ENCODE results near the gene EXOC3L1. TPM values are rescaled to one million over a fixed set of nuclear protein-coding genes. Genes with fewer than 3 reads are reported as not detected.

Gene EXOC3L1
- total and polyA plus RNA-seq, 2 of the 13 experiments (the other 11 are each of a cell fraction or from before 2014, with no cell fraction given) = 0.12 TPM; not detected in 1

DNA sequence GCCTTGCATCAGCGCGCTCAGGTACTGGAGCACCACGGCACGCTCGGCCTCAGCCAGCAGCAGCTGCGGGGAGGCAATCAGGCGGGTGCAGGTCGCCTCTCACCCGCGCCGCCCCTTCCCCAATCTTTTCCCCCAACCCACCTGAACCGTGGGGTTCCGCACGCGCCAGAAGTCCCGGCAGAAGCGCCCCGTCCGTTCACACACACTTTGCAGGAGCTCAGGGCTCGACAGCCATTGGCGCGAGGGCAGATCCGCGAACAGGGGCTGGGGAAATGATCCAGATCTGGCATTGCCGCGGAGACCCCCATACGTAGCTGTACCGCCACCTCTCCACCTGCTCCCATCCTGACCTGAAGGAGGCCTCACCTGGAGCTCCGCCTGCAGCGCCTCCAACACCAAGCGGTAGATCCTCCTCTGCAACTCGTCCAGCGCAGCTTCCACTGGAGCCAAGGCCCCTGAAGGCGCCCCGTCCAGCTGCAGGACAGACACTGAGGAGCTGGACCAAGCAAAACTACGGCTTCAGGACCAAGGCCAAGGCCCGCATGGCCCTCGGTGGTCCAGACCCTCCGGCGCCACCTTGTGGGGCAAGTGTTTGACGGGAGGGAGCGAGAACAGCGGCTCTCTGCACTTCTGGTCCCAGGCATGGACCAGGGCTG is 4.8 kb downstream of the EXOC3L1 start (continued):
- TF ChIP-seq, protein P1, sequence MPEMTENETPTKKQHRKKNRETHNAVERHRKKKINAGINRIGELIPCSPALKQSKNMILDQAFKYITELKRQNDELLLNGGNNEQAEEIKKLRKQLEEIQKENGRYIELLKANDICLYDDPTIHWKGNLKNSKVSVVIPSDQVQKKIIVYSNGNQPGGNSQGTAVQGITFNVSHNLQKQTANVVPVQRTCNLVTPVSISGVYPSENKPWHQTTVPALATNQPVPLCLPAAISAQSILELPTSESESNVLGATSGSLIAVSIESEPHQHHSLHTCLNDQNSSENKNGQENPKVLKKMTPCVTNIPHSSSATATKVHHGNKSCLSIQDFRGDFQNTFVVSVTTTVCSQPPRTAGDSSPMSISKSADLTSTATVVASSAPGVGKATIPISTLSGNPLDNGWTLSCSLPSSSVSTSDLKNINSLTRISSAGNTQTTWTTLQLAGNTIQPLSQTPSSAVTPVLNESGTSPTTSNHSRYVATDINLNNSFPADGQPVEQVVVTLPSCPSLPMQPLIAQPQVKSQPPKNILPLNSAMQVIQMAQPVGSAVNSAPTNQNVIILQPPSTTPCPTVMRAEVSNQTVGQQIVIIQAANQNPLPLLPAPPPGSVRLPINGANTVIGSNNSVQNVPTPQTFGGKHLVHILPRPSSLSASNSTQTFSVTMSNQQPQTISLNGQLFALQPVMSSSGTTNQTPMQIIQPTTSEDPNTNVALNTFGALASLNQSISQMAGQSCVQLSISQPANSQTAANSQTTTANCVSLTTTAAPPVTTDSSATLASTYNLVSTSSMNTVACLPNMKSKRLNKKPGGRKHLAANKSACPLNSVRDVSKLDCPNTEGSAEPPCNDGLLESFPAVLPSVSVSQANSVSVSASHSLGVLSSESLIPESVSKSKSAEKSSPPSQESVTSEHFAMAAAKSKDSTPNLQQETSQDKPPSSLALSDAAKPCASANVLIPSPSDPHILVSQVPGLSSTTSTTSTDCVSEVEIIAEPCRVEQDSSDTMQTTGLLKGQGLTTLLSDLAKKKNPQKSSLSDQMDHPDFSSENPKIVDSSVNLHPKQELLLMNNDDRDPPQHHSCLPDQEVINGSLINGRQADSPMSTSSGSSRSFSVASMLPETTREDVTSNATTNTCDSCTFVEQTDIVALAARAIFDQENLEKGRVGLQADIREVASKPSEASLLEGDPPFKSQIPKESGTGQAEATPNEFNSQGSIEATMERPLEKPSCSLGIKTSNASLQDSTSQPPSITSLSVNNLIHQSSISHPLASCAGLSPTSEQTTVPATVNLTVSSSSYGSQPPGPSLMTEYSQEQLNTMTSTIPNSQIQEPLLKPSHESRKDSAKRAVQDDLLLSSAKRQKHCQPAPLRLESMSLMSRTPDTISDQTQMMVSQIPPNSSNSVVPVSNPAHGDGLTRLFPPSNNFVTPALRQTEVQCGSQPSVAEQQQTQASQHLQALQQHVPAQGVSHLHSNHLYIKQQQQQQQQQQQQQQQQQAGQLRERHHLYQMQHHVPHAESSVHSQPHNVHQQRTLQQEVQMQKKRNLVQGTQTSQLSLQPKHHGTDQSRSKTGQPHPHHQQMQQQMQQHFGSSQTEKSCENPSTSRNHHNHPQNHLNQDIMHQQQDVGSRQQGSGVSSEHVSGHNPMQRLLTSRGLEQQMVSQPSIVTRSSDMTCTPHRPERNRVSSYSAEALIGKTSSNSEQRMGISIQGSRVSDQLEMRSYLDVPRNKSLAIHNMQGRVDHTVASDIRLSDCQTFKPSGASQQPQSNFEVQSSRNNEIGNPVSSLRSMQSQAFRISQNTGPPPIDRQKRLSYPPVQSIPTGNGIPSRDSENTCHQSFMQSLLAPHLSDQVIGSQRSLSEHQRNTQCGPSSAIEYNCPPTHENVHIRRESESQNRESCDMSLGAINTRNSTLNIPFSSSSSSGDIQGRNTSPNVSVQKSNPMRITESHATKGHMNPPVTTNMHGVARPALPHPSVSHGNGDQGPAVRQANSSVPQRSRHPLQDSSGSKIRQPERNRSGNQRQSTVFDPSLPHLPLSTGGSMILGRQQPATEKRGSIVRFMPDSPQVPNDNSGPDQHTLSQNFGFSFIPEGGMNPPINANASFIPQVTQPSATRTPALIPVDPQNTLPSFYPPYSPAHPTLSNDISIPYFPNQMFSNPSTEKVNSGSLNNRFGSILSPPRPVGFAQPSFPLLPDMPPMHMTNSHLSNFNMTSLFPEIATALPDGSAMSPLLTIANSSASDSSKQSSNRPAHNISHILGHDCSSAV (CRISPR knock-in tag; IDR thresholded peaks at IDR 0.05; ENCODE audit: borderline replicate concordance) = no peak
- TF ChIP-seq, protein P2, sequence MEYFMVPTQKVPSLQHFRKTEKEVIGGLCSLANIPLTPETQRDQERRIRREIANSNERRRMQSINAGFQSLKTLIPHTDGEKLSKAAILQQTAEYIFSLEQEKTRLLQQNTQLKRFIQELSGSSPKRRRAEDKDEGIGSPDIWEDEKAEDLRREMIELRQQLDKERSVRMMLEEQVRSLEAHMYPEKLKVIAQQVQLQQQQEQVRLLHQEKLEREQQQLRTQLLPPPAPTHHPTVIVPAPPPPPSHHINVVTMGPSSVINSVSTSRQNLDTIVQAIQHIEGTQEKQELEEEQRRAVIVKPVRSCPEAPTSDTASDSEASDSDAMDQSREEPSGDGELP (IDR thresholded peaks at IDR 0.05; ENCODE audit: borderline replicate concordance, low read depth) = no peak; the same call in 1 of the 2 replicates
- peak; percentile 71 for TF ChIP-seq GABPB1 (CRISPR knock-in tag; IDR thresholded peaks at IDR 0.05)
- TF ChIP-seq KLF13 (CRISPR knock-in tag; IDR thresholded peaks at IDR 0.05) = peak; percentile 87
- TF ChIP-seq KAT8 (CRISPR knock-in tag; IDR thresholded peaks at IDR 0.05) = peak; percentile 85

All from HepG2 (cell line).